Activated CD8-positive, alpha-beta memory T cell treated with anti-CD3 and anti-CD28 coated beads, Interleukin-2, amount 50 U/mL, for 1 hour (primary cell): Measurements from ENCODE around the gene DDB1.

Source experiments
- DNase-seq: peaks from one replicate; pipeline ENCODE4 v3.0.0-alpha.2; 2020; ENCODE audit errors: extremely low read depth

DDB1 gene

GRCh38 chr11:61356706-61357105, 23.8 kb upstream of the DDB1 start:
- DNase-seq = no peak

GRCh38 chr11:61354208-61354607, 21.3 kb upstream of the DDB1 start:
- no peak for DNase-seq

GRCh38 chr11:61353131-61354067, 20.5 kb upstream of the DDB1 start:
- no peak for DNase-seq

DNA sequence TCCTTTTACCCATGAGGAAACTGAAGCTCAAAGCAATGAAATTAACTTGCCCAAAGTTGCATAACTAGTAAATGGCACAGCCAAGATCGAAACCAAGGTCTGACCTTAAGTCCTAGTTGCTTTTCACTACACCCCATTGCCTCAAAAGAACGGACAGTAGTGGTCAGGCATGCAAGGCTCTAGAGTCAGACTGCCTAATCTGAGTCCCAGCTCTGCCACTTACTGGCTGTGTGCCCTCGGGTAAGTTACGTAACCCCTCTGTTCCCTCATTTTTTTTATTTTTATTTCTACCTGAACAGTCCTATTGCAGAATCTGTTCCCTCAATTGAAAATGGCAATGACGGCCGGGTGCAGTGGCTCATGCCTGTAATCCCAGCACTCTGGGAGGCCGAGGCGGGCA, 19.1 kb upstream of the DDB1 start:
- no peak for DNase-seq

DNA sequence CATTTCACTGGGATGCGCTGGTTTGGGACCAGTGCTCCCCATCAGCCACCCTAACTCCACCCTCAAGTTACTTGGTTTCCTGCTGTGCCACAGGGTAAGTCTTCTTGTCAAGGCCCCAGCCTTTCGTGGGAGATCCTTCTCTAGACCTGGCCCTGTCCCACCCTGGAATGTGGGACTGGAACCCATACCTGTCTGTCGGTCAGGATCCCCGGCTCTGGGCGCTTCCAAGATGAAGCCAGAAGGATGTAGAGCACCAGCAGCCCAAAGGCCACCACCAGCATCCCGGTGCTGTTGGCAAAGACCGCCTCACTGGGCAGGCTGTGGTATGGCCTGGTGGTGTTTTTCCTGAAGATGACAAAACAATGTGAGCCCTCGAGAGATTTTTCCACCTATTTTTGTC, 17.9 kb upstream of the DDB1 start:
- no peak for DNase-seq

GRCh38 chr11:61350336-61350735, 17.4 kb upstream of the DDB1 start:
- no peak for DNase-seq

DNA sequence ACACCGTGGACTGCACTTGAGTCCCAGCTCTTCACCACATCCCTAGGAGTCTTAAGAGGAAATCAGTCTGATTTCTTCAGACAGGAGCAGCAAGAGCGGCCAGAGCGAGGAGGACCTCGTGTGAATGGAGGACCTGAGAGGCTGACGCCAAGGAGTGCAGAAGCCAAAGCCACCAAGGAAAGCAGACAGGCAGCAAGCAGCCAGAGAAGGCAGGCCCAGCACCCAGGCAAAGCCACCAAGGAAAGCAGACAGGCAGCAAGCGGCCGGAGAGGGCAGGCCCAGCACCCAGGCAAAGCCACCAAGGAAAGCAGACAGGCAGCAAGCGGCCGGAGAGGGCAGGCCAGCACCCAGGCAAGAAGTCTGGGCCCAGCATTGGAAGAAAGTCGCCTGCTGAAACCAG, 17.0 kb upstream of the DDB1 start:
- DNase-seq = no peak

DNA sequence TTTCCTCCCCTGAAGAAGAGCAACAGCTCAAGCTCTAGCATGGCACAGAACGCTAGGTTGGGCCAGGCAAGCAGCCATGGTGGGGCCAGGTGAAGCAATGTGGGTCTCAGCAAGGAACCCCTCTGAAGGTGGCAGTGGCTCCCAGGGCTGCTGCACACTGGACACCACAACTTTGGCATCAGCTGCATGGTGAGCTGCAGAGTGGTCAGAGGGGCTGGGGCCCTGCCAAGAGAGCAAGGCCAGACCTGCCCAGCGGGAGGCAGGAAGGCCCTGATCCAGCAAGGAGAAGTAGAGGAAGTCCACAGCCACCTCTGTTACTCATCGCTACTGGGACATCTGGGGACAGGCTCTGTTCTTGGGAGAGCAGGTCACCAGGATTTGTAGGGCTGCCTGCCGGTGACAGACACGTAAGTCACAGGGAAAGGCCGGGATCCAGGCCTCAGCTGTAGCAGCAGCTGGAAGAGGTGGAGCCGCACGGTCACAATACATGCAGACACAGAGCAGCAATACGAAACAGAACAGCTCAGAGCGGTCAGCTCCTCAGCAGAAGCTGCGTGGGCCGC, 16.4 kb upstream of the DDB1 start:
- DNase-seq = no peak

DNA sequence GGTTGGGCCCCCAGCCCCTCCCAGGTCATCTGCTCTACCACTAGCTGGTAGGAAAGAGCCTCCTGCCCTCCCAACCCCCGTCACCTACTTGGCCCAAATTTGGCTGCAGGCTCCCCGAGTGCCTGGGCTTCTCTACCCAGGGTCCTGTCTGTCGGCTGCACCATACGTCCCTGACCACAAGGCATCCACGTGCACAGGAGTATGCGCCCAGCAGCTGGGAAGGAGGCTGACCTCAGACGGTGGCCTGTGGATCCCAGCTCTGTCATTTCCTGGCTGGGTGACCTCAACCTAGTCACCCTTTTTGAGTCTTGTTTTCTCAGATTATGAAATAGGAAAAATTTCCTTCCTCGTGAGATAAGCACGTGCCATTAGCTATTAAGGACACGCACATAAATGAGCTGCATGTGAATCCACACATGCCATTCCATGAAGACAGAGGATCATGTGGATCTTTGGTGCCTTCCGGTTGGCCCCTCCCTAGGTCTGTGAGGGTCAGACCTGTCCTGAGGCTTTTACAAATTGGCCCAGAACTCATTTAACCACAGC, 15.1 kb upstream of the DDB1 start:
- no peak for DNase-seq

- DNase-seq = no peak
These were observed 13.3 kb upstream of the DDB1 start for GRCh38 chr11:61345954-61346843.

- DNase-seq = no peak
These were observed 12.3 kb upstream of the DDB1 start for GRCh38 chr11:61345170-61345610.

- DNase-seq = no peak
These were observed 11.2 kb upstream of the DDB1 start for GRCh38 chr11:61343792-61344745.

- no peak for DNase-seq
These were observed 9.4 kb upstream of the DDB1 start for GRCh38 chr11:61342207-61342803.

DNA sequence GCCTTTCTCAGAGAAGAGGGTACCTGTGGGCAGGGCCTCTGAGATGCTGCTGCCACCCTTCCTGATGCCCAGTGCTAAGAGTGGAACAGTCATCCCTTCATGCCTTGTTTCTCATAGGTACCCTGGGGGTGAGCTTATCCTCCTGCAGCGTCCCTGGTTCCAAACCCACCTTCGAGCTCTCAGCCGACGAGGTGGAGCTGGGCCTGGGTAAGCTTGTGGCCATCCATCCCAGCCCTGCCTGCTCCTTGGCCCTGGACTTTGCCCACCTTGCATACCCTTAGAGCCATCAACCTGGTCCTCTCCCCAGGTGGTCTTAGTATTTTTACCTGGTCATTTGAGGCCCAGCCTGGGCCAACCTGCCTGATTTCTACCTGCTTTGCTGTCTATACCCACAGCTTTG, 8.8 kb upstream of the DDB1 start:
- no peak for DNase-seq

DNA sequence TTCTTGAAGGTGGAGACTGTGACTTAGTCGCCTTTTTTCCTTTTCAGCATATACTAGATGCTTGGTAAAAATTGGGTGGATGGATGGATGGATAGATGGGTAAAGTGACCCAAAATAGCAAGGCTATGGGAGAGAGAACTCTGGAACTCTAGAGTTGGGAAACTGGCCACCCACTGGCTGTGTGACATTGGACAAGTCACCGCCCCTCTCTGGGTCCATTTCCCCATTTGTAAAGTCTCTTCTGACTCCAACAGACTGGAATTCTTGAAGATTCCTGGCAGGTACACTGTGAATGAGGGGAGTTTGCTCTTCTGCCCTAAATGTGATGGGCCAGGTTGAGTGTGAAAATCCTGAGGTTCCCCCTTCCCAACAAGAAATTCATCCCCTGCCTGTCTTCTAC, 8.1 kb upstream of the DDB1 start:
- no peak for DNase-seq

DNA sequence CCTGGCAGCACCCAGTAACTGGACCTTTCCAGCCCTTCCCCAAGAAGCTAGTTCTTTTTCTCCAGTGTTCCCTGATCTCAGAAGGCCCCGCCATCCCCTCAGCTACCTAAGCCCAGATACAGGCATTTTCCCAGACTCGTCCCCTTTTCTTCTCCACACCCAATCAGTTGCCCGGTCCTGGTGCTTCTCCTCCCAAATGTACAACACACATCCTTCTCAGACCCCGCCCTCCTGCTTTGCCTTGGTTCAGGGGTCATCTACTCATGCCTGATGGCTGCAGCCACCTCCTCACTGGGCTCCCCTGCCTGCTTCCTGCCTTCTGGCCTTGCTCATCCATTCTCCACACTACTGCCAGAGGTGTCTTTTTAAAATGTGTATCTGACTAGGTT, 6.6 kb upstream of the DDB1 start:
- no peak for DNase-seq

- no peak for DNase-seq
These were observed 6.0 kb upstream of the DDB1 start for GRCh38 chr11:61338783-61339489.

DNA sequence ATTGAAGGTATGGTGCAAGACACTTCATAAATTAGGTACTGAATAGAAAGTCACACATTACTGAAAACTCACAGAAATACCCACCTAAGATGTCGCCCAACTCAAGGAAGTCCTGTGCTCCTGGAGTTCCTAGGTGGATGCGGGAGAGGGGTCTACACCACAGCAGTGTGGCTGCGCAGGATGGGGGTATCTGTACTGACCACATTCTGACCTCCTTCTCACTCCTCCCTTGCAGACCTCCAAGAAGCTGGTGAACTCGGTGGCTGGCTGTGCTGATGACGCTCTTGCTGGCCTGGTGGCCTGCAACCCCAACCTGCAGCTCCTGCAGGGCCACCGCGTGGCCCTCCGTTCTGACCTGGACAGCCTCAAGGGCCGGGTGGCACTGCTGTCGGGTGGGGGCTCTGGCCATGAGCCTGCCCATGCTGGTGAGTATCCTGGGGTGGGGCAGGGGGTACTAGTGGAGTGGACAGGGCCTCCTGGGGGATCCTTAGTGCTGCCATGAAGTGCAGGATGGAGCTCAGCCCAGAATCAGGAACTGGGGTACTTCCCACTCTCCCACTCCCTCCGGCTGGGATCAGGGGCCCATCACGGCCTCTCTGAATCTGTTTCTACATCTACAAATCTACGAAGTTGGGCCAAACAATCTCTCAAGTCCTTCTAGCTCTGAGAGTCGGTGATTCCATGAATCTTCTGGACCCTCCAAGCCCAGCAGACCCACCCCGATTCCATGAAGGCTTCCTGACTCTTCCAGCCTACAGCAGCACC, 5.0 kb upstream of the DDB1 start:
- no peak for DNase-seq
